Measurements from ENCODE around the gene CLINT1.

CLINT1 gene

DNA sequence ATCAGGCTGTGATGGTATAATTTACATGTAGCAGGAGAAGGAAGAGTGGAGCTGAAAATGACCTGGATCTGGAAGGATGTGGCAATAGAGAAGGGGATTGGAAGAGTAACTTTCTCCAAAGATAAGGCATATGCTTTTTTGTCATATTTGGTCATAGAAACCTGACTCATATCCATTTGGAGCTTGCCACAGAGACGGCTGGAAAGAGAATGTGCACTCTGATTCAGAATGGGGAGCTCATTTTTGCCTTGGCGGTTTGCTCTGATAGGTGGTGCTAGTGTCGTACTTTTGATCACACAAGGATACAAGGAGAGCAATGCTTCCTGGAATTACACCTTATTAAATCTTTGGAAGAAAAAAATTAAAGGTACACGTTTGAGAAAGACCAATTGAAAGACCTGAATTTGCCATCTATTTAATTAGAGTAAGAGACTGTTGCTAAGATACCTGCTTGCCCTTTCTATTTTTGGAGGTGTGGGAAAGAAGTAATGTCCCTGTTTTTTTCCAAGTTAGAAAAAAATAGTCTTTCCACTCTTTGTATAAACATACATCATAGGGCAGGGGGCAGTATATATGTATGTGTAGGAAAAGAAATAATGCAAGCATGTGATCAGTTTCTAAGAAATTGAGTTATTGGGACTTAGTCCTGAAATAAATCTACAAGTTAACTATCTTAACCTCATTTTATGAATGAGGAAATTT, 110.0 kb downstream of the CLINT1 start:
- no peak for DNase-seq (ENCODE audit: insufficient read length, low spot score)
- TF ChIP-seq TAF1 (IDR thresholded peaks at IDR 0.05; ENCODE audit: low read depth, low read length) (no peak), POLR2AphosphoS5 (IDR thresholded peaks at IDR 0.05; ENCODE audit: low read depth, low read length) (no peak), POU2F2 (IDR thresholded peaks at IDR 0.05; ENCODE audit: low read depth, low read length) (no peak), SPI1 (IDR thresholded peaks at IDR 0.05; ENCODE audit: low read depth, low read length) (no peak), POLR2A (IDR thresholded peaks at IDR 0.05; ENCODE audit: low read depth, low read length) (no peak), PAX5 (IDR thresholded peaks at IDR 0.05; ENCODE audit: insufficient read depth, low read length, severe bottlenecking) (no peak)
- no peak for FAIRE-seq

DNA sequence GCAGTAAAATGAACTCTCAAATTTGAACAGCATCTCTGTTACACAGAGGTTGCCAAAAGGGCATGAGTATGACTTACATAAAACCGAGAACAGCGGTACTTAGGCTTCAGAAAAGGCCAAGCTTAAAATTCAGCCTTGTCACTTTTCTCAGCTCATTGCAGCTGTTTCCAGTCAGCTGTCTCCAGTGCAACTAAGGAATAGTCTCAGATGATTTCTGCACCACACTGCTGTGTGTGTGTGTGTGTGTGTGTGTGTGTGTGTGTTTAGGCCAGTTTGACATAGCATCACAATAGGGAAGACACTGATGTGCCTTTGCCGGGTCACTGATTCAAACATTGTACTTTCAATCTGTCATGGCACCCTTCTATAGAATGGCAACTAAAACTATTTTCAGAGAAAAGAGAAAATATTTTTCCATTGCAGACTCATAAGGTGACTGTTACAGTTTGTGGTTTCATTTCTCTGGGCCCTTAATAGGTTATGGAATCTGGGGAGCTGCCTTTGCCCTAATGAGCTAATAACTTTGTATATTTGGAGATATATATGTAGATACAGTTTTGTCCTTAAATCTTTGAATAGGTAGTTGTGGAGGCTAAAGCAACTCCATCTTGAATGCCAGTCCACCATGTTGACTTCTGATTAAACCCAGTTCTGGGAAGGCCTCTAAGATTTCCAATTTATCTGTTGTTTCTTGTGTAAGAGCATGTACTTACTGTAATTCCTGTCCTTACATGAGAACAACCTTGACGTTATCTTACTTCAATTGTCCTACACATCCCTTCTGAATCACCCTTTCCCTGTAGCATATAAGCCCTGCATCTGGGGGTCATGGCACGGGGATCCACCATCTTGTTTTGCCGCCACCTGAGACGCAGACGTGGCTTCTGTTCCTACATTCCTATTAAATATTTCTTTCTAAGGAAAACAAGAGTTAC, 110.9 kb downstream of the CLINT1 start:
- FAIRE-seq (no peak), DNase-seq (ENCODE audit: insufficient read length, low spot score) (no peak)
- TF ChIP-seq SPI1 (IDR thresholded peaks at IDR 0.05; ENCODE audit: low read depth, low read length) (no peak), POLR2AphosphoS5 (IDR thresholded peaks at IDR 0.05; ENCODE audit: low read depth, low read length) (no peak), PAX5 (IDR thresholded peaks at IDR 0.05; ENCODE audit: insufficient read depth, low read length, severe bottlenecking) (no peak), TAF1 (IDR thresholded peaks at IDR 0.05; ENCODE audit: low read depth, low read length) (no peak), POLR2A (IDR thresholded peaks at IDR 0.05; ENCODE audit: low read depth, low read length) (no peak), POU2F2 (IDR thresholded peaks at IDR 0.05; ENCODE audit: low read depth, low read length) (no peak)

DNA sequence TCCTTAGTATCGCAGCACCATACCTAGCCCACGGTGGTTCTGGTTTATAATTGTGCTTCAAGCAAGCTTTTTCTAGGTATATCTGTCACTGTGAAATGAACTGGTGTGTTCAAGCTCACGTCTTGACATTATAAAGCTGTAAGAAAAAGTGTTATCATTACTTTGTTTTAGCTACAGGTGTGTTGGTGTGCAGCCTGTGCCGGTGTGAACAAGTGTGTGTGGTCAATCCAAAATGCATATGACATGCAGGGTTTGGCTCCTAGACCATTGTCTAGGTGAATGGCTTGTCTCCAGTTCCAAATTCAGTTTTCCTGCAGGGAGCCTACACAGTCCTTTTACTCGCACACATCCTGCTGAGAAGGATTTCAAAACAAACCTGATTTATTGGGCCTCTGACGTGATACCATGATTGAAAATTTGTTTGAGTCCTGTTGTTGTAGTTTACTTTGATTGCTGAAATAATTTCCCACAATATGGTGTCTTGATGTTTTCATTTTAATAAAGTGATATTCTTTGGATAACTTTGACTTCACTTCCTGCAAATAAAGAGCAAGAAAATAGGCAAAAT, 111.7 kb downstream of the CLINT1 start:
- no peak for TF ChIP-seq POLR2AphosphoS5 (IDR thresholded peaks at IDR 0.05; ENCODE audit: low read depth, low read length)
- no peak for TF ChIP-seq SPI1 (IDR thresholded peaks at IDR 0.05; ENCODE audit: low read depth, low read length)
- TF ChIP-seq POLR2A (IDR thresholded peaks at IDR 0.05; ENCODE audit: low read depth, low read length), result no peak
- no peak for TF ChIP-seq POU2F2 (IDR thresholded peaks at IDR 0.05; ENCODE audit: low read depth, low read length)
- TF ChIP-seq PAX5 (IDR thresholded peaks at IDR 0.05; ENCODE audit: insufficient read depth, low read length, severe bottlenecking), result no peak
- no peak for TF ChIP-seq TAF1 (IDR thresholded peaks at IDR 0.05; ENCODE audit: low read depth, low read length)
- no peak for DNase-seq (ENCODE audit: insufficient read length, low spot score)
- FAIRE-seq, result peak; percentile 13

DNA sequence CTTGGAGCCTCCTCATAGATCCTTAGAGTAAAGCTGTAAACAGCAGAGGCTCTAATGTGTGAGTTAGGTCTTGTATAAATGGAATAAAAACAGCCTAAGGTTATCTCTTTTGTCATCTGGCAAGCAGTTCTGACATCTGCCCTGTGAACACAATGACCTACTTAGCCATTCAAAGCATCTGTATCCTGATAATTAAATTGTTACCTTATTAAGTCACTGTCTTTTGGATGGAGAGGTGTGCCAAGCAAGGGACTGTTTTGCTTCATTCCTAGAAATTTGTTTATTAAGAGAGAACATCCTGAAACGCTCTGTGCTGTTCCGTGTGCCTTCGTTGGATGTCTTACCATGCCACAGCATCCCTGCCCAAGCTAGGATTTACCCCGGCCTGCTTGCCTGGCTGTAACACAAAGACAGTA, 113.9 kb downstream of the CLINT1 start:
- FAIRE-seq (no peak), DNase-seq (ENCODE audit: insufficient read length, low spot score) (no peak)
- TF ChIP-seq POLR2A (IDR thresholded peaks at IDR 0.05; ENCODE audit: low read depth, low read length), result no peak
- TF ChIP-seq POU2F2 (IDR thresholded peaks at IDR 0.05; ENCODE audit: low read depth, low read length), result no peak
- no peak for TF ChIP-seq POLR2AphosphoS5 (IDR thresholded peaks at IDR 0.05; ENCODE audit: low read depth, low read length)

DNA sequence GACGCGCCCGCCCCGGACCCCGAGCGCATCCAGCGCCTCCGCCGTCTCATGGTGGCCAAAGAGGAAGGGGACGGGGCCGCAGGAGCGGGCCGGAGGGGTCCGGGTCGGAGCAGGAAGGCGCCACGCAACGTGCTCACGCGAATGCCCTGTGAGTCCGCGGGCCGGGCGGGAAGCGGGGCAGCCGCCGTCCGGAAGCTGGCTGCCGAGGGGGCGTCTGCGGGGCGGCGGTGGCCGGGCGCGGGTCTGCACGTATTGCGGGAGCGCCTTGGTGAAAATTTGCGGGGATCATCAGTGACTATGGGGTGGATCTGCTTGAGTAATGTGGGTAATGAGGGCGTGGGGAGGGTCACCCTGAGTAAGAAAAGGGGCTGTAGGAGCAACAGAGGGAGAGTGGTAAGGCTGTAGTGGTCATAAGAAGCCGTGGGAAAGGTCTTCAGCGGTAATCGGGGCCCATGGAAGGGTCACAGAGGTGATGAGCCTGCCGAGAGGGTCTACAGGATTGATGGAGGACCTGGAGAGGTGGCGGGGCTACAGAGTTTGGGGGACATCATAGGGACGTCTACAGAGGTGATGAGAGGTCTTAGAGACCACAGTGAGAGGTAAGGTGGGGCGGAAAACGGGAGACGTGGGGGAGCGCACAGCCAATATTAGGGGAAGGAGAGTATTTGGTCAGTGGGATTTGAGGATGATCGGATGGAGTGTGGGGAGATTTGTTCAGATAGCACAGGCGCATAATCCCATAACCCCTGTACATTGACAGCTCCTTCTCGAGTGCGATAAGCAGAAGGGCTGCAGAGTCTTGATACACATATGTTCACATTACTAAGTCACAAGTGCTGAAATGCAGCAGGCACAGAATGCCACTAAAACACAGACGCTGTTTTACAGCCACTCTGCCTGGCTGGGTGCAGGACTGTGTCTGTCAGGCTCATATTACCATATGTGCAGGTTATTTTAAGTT, 114.6 kb downstream of the CLINT1 start:
- FAIRE-seq (peak; percentile 51), DNase-seq (ENCODE audit: insufficient read length, low spot score) (peak; percentile 34)
- TF ChIP-seq SPI1 (IDR thresholded peaks at IDR 0.05; ENCODE audit: low read depth, low read length) (no peak), TAF1 (IDR thresholded peaks at IDR 0.05; ENCODE audit: low read depth, low read length) (no peak)

DNA sequence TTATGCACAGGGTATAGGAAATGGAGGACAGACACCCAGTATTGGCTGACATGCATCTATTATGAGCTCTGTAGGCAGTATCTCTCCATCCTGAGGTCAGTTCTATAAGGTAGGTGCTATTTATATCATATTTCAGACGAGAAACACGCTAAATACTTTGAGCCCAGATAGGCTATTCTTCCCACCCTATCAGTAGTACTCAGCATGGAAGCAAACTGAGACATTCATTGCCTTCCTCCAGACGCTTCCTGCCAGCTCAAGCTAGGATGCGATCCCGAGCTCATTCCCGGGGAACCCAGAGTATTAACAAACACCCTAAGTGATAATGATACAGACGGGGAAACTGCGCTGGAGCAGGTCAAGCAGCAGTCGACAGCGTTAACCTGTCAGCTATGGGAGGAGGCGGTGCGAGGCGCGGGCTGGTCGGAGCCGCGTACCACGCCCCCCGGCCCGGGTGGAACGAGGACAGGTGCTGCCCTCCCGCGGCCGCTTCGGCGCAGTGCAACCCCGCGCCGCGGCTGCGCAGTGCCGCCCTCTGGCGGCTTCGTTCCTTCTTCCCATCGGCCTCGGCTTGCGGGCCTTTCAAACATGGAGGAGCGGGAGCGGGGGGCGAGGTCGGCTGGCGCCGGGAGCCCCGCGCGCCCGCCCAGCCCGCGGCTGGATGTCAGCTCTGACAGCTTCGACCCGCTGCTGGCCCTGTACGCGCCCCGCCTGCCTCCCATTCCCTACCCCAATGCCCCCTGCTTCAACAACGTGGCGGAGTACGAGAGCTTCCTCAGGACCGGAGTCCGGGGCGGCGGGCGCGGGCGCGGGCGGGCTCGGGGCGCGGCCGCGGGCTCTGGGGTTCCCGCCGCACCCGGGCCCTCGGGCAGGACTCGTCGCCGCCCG, 115.5 kb downstream of the CLINT1 start, which contains the start of gene LSM11:
LSM11 (plus strand) TSS at position 550 of the 888 bp plus-strand sequence; CDS start at position 589, 39 bp downstream.
- TF ChIP-seq TAF1 (IDR thresholded peaks at IDR 0.05; ENCODE audit: low read depth, low read length) (0 out of 2 replicates have a peak, but pooled peaks have one; percentile 14), POU2F2 (IDR thresholded peaks at IDR 0.05; ENCODE audit: low read depth, low read length) (no peak; the same call in 1 of the 2 replicates), POLR2AphosphoS5 (IDR thresholded peaks at IDR 0.05; ENCODE audit: low read depth, low read length) (no peak), PAX5 (IDR thresholded peaks at IDR 0.05; ENCODE audit: insufficient read depth, low read length, severe bottlenecking) (peak; percentile 62), POLR2A (IDR thresholded peaks at IDR 0.05; ENCODE audit: low read depth, low read length) (0 out of 2 replicates have a peak, but pooled peaks have one; percentile 33)
- peak; percentile 89 for DNase-seq (ENCODE audit: insufficient read length, low spot score)
- FAIRE-seq, result peak; percentile 98

DNA sequence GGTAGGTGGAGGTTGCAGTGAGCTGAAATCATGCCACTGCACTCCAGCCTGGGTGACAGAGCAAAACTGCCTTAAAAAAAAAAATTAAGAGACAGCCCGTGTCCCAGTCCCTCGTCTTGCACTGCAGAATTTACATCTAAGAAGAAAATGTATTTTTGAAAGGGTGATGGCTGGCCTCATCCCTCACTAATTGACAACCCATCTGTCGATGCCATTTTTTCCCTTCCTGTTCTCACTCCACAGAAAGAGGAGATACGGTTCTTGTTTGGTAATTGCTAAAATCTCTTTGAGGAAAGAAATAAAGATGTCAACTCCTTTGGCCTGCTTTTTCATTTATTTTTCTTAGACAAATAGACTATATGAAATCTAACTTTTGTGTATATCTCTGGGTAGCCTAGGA, 117.8 kb downstream of the CLINT1 start:
- TF ChIP-seq POLR2AphosphoS5 (IDR thresholded peaks at IDR 0.05; ENCODE audit: low read depth, low read length), result no peak
- no peak for FAIRE-seq
- no peak for DNase-seq (ENCODE audit: insufficient read length, low spot score)

DNA sequence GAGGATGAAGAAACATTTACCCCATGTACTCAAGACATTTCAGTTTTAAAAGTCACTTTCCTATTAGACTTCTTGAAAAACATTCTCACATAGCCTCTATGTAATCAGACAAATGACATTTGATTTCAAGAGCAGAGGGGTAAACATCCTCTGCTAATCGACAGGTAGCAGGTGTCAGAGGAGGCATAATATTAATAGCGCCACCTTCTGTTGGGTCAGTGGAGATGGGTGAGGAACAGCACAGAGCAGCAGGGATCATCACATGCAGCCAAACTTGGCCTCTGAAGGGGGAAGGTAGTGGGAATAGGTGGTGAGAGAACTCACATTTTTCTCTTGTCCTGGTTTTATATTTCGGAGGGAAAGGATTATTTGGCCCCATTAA, 118.7 kb downstream of the CLINT1 start:
- no peak for TF ChIP-seq SPI1 (IDR thresholded peaks at IDR 0.05; ENCODE audit: low read depth, low read length)
- no peak for TF ChIP-seq POLR2AphosphoS5 (IDR thresholded peaks at IDR 0.05; ENCODE audit: low read depth, low read length)
- no peak for TF ChIP-seq PAX5 (IDR thresholded peaks at IDR 0.05; ENCODE audit: insufficient read depth, low read length, severe bottlenecking)
- no peak for TF ChIP-seq POLR2A (IDR thresholded peaks at IDR 0.05; ENCODE audit: low read depth, low read length)
- TF ChIP-seq TAF1 (IDR thresholded peaks at IDR 0.05; ENCODE audit: low read depth, low read length), result no peak
- FAIRE-seq (peak; percentile 43), DNase-seq (ENCODE audit: insufficient read length, low spot score) (peak; percentile 40)

Measured in GM12891 (cell line).